ENCODE measurements around the gene MAPRE3.

GRCh38 chr2:26933431-26934334 lies 36.8 kb upstream of the MAPRE3 start:
- no peak for TF ChIP-seq EZH2 (IDR thresholded peaks at IDR 0.05; ENCODE audit: borderline replicate concordance, low read depth, low read length, severe bottlenecking)
- TF ChIP-seq, protein P1, sequence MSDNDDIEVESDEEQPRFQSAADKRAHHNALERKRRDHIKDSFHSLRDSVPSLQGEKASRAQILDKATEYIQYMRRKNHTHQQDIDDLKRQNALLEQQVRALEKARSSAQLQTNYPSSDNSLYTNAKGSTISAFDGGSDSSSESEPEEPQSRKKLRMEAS (IDR thresholded peaks at IDR 0.05; ENCODE audit: insufficient read depth, insufficient read length): no peak
- TF ChIP-seq, protein P2, sequence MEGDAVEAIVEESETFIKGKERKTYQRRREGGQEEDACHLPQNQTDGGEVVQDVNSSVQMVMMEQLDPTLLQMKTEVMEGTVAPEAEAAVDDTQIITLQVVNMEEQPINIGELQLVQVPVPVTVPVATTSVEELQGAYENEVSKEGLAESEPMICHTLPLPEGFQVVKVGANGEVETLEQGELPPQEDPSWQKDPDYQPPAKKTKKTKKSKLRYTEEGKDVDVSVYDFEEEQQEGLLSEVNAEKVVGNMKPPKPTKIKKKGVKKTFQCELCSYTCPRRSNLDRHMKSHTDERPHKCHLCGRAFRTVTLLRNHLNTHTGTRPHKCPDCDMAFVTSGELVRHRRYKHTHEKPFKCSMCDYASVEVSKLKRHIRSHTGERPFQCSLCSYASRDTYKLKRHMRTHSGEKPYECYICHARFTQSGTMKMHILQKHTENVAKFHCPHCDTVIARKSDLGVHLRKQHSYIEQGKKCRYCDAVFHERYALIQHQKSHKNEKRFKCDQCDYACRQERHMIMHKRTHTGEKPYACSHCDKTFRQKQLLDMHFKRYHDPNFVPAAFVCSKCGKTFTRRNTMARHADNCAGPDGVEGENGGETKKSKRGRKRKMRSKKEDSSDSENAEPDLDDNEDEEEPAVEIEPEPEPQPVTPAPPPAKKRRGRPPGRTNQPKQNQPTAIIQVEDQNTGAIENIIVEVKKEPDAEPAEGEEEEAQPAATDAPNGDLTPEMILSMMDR (IDR thresholded peaks at IDR 0.05; ENCODE audit: extremely low read depth in 1 of 2, insufficient read depth in 1 of 2, low read depth in 1 of 2, low read length in 2 of 2): no peak
- no peak for TF ChIP-seq JUN (IDR thresholded peaks at IDR 0.05; ENCODE audit: borderline replicate concordance, insufficient read depth, insufficient read length, low read depth)
- no peak for TF ChIP-seq POLR2A (IDR thresholded peaks at IDR 0.05; ENCODE audit: low read depth, low read length)
- TF ChIP-seq FOS (IDR thresholded peaks at IDR 0.05; ENCODE audit: borderline replicate concordance, insufficient read depth, low read length): no peak
- TF ChIP-seq POLR2AphosphoS5 (IDR thresholded peaks at IDR 0.05; ENCODE audit: insufficient read depth, low read depth, low read length): no peak
- no peak for TF ChIP-seq MYC (IDR thresholded peaks at IDR 0.05; ENCODE audit: low read depth, low read length)

All from endothelial cell of umbilical vein (primary cell).